Omental fat pad (tissue), 4 donors: Measurements from ENCODE around the gene PIGL. TPM values are rescaled to one million over a fixed set of nuclear protein-coding genes. Genes with fewer than 3 reads are reported as not detected.
"Not testable (repeated sequence)": the region's sequence is repeated elsewhere in the genome, so short reads cannot be mapped to it uniquely, and the experiment has no call there.

Experiments
- ATAC-seq: fragments of 150-250 bp; one replicate; pipeline ENCODE4 v1.9.1; 2016; ENCODE audit warnings: mild to moderate bottlenecking, moderate library complexity; ENCODE audit not compliant: low FRiP score
- DNase-seq: peaks from one replicate; pipeline ENCODE4 v3.0.0-alpha.2; 2019; ENCODE audit warnings: low spot score
- total RNA-seq, 4 donors: library from RNA; depleted of rRNA; stranded (reverse); fragments of >200 nt; gene quantifications; one replicate each; pipeline ENCODE4 v1.1.0, GENCODE V29; 2016
- TF ChIP-seq, protein P1 (sequence below), 3 donors: fragments of 450-650 bp; IDR thresholded peaks; one replicate each; pipeline ENCODE4 v1.5.1; 2016 to 2017; ENCODE audit warnings: antibody characterized with exemption in 3 of 3, mild to moderate bottlenecking in 3 of 3, moderate library complexity in 2 of 3

The PIGL gene
- total RNA-seq, 4 donors from 2014 or later: 44.8 to 62.4 (median 52.5) TPM

GRCh38 chr17:16298140-16298662 lies 81.2 kb downstream of the PIGL start:
- TF ChIP-seq, protein P1, sequence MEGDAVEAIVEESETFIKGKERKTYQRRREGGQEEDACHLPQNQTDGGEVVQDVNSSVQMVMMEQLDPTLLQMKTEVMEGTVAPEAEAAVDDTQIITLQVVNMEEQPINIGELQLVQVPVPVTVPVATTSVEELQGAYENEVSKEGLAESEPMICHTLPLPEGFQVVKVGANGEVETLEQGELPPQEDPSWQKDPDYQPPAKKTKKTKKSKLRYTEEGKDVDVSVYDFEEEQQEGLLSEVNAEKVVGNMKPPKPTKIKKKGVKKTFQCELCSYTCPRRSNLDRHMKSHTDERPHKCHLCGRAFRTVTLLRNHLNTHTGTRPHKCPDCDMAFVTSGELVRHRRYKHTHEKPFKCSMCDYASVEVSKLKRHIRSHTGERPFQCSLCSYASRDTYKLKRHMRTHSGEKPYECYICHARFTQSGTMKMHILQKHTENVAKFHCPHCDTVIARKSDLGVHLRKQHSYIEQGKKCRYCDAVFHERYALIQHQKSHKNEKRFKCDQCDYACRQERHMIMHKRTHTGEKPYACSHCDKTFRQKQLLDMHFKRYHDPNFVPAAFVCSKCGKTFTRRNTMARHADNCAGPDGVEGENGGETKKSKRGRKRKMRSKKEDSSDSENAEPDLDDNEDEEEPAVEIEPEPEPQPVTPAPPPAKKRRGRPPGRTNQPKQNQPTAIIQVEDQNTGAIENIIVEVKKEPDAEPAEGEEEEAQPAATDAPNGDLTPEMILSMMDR (IDR thresholded peaks at IDR 0.05): no peak
- DNase-seq: no peak
- no peak for ATAC-seq

GRCh38 chr17:16300554-16300953 lies 83.5 kb downstream of the PIGL start:
- DNase-seq (no peak), ATAC-seq (no peak)
- TF ChIP-seq, protein P1 (IDR thresholded peaks at IDR 0.05): no peak

- ATAC-seq: no peak
- DNase-seq: no peak
- TF ChIP-seq, protein P1 (IDR thresholded peaks at IDR 0.05): no peak
Measured at GRCh38 chr17:16301963-16302855, 85.2 kb downstream of the PIGL start.

DNA sequence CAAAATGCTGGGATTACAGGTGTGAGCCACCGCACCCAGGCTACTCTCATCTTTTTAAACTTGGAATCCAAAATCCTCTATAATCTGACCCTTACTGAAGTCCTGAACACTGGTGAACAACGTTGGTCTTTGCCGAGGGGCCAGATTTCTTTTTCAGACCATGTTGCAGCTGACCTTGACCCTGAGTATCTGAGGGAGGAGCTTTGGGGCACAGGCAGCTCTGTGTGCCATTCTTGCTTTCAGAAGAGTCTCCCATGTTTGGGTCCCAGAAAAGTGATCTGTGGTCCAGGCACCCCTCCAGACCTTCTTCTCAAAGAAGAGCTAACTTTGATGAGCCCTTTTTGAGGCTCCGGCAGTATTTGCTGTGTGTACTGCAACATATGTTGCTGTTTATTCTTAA lies 85.8 kb downstream of the PIGL start:
- no peak for DNase-seq
- TF ChIP-seq, protein P1 (IDR thresholded peaks at IDR 0.05): no peak
- ATAC-seq: no peak

DNA sequence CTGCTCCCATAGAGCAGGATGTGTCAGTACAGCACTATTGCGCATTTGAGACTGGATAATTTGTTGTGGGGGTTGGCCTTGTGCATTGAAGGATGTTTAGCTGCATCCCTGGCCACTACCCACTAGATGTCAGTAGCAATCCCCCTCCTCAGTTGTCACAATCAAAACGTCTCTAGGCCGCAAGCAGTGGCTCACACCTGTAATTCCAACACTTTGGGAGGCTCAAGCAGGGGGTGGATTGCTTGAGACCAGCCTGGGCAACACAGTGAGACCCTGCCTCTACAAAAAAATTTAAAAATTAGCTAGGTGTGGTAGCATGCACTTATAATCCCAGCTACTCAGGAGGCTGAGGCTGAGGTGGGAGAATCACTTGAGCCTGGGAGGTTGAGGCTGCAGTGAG lies 87.8 kb downstream of the PIGL start:
- DNase-seq (no peak), ATAC-seq (no peak)
- TF ChIP-seq, protein P1 (IDR thresholded peaks at IDR 0.05): no peak

DNA sequence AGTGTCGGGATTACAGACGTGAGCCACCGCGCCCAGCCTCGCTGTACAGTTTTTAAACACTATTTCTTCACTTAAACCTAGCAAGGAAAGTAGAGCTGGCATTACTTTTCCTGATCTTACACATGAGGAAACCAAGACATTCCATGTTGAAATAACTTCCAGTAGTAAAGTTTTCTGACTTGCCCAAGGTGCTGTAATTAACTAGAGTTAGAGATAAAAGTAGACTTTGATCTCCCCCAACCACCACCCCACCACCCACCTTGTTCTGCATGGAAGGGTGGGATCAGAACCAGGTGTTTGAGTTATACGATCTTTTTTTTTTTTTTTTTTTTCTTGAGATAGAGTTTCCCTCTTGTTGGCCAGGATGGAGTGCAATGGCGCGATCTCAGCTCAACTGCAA lies 89.2 kb downstream of the PIGL start:
- no peak for DNase-seq
- ATAC-seq: no peak
- TF ChIP-seq, protein P1 (IDR thresholded peaks at IDR 0.05): no peak

GRCh38 chr17:16312061-16312460 lies 95.1 kb downstream of the PIGL start:
- not testable (repeated sequence) for ATAC-seq, DNase-seq
